Transverse colon (tissue), 4 donors: Measurements from ENCODE around the gene GRM4.

Experiments
- EP300 ChIP-seq: sonication (generic); formaldehyde crosslinking; IDR thresholded peaks from one replicate; pipeline ENCODE4 v1.6.1; 2017; ENCODE audit warnings: antibody characterized with exemption, low read depth
- POLR2A ChIP-seq: fragments of 450-650 bp; IDR thresholded peaks from one replicate; pipeline ENCODE4 v1.6.1; 2016; ENCODE audit warnings: antibody characterized with exemption, mild to moderate bottlenecking, moderate library complexity
- POLR2AphosphoS5 ChIP-seq, 3 donors: sonication (generic); formaldehyde crosslinking; IDR thresholded peaks; one replicate each; pipeline ENCODE4 v1.6.1; 2016; ENCODE audit warnings: antibody characterized with exemption in 3 of 3
- TF ChIP-seq, protein P1 (sequence below), 5 experiments: fragments of 200-600 bp in 3 of 5; fragments of 450-650 bp in 2 of 5; sonication (generic) in 3 of 5; IDR thresholded peaks; 1 replicate in 2 of 5; 2 replicates in 3 of 5; pipeline ENCODE4 v1.5.1; 2016 to 2017; ENCODE audit warnings: antibody characterized with exemption in 5 of 5, inconsistent platforms in 3 of 5, mild to moderate bottlenecking in 2 of 5, moderate library complexity in 1 of 5

DNA sequence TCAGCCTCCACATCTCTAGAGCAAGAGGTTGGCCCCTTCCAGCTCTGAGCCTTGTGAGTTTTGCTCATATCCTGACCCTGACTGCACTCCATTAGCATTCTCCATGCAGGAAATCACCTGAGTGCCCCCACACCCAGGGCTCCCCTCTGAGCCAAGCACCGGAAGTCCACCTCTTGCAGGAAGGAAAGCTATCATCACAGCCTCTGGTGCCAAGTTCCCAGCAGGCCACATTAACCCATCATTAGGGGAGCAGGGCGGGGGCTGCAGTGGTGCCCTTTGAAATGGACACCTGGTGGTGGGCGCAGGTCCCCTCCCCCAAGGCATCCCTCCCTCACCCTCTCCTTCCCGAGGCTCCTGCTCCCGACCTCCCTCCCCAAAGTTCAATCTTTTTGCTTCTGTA is 16.1 kb downstream of the GRM4 start:
- TF ChIP-seq, protein P1, sequence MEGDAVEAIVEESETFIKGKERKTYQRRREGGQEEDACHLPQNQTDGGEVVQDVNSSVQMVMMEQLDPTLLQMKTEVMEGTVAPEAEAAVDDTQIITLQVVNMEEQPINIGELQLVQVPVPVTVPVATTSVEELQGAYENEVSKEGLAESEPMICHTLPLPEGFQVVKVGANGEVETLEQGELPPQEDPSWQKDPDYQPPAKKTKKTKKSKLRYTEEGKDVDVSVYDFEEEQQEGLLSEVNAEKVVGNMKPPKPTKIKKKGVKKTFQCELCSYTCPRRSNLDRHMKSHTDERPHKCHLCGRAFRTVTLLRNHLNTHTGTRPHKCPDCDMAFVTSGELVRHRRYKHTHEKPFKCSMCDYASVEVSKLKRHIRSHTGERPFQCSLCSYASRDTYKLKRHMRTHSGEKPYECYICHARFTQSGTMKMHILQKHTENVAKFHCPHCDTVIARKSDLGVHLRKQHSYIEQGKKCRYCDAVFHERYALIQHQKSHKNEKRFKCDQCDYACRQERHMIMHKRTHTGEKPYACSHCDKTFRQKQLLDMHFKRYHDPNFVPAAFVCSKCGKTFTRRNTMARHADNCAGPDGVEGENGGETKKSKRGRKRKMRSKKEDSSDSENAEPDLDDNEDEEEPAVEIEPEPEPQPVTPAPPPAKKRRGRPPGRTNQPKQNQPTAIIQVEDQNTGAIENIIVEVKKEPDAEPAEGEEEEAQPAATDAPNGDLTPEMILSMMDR (IDR thresholded peaks at IDR 0.05) = no peak
- TF ChIP-seq EP300 = no peak
- no peak for TF ChIP-seq POLR2A
- TF ChIP-seq POLR2AphosphoS5 (IDR thresholded peaks at IDR 0.05) = no peak
